GM19455 (cell line): ENCODE results near the gene THRAP3.
A peak's percentile ranks its signal among the peaks of the same experiment; 100 is the strongest.
"Not testable (repeated sequence)": the region's sequence is repeated elsewhere in the genome, so short reads cannot be mapped to it uniquely, and the experiment has no call there.

Experiments
- ATAC-seq: cut with Tn5 transposase; IDR thresholded peaks from one replicate; pipeline ENCODE4 v1.9.1; 2021; ENCODE audit not compliant: unreplicated experiment

The THRAP3 gene

GRCh38 chr1:36206323-36206858, 17.9 kb upstream of the THRAP3 start:
- no peak for ATAC-seq

DNA sequence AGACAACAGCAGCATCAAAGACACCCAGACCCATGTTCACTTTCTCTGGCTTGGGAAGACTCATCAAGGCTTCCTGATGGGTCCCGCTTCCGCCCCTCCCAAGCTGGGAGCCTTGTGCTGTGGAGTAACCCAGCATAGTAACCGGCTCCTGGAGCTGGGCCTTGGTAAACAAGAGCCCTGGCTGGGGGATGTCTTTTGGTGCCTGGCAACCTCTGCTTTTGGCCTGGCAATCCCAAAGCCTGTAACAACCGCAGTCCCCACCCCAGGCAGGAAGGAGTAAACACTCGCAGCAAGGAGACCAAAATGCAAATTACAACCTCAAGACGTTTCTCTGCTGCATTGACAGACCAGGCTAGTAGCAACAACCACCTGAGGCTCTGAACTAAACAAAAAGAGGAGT, 16.9 kb upstream of the THRAP3 start:
- no peak for ATAC-seq

DNA sequence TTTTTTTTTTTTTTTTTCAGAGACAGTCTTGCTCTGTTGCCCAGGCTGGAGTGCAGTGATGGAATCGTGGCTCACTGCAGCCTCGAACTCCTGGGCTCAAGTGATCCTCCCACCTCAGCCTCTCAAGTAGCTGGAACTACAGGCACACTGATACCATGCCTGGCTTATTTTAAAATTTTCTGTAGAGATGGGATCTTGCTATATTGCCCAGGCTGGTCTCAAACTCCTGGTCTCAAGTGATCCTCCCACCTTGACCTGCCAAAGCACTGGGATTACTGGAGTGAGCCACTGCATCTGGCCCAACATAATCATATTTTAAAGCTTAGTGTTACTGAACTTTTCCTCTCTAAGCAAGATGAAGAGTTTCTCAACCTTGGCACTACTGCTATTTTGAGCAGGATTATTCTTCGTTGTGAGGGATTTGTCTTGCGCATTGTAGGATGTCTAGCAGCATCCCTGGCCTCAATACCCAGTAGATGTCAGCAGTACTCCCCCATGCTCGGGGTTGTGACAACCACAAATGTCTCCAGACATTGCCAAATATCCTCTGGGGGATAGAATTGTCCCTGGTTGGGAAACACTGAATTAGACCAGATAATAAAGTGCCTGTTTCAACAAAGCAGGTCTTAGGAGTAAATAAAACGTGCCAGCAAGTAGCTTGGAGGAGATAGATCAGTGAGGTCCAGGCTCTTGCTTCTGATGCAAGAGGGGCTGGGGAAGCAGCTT, 15.1 kb upstream of the THRAP3 start:
- no peak for ATAC-seq

DNA sequence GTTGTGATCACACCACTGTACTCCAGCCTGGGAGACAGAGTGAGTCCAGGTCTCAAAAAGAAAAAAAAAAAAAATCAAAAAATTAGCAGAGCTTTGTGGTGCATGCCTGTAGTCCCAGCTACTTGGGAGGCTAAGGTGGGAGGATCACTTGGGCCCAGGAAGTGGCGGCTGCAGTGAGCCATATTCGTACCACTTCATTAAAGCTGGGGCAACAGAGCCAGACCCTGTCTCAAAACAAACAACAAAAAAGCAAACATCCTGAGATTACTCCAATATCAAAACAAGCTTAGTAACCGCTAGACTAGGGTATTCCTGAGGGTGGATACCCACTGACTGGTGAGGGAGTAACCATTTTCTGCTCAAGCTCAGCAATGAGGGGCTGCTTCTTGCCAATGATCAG, 12.9 kb upstream of the THRAP3 start:
- ATAC-seq = no peak

- ATAC-seq = no peak
These were observed 12.4 kb upstream of the THRAP3 start for GRCh38 chr1:36211841-36212240.

DNA sequence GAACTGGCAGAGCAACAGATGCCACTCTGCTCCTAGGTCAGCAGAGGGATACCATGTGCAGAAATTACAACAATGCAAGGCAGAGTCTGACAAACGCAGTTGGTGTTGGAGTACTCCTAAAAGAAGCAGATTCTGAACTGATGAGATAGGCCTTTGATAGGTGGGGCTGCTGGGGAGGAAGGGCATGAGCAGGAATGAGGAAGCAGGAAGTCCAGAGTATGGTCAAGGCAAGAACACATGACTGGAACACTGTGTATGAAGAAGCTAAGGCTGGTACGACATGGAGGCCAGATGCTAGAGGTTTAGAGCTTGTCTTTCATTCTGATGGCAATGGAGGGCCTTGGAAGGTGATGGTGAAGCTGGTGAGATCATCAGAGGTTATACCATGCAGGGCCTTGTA, 11.5 kb upstream of the THRAP3 start:
- no peak for ATAC-seq

DNA sequence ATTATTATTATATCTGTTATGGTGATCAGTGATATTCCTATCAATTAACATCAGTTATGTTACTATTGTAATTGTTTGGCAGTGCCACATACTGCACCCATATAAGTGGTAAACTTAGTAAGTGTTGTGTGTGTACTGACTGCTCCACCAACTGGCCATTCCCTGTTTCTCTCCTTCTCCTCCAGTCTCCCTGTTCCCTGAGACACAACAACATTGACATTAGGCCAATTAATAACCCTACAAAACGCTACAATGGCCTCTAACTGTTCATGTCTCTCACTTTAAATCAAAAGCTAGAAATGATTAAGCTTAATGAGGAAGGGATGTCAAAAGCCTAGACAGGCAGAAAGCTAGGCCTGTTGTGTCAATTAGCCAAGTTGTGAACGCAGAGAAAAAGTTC, 6.6 kb upstream of the THRAP3 start:
- no peak for ATAC-seq

- ATAC-seq = not testable (repeated sequence)
These were observed 2.3 kb upstream of the THRAP3 start for GRCh38 chr1:36221901-36222300.

GRCh38 chr1:36222481-36223380, 1.5 kb upstream of the THRAP3 start:
- no peak for ATAC-seq

- peak; percentile 25 for ATAC-seq
These were observed 755 bp upstream of the THRAP3 start for GRCh38 chr1:36223381-36223995.

- peak; percentile 57 for ATAC-seq
These were observed 467 bp downstream of the THRAP3 start for GRCh38 chr1:36224537-36225282.

GRCh38 chr1:36225283-36225899, 1.1 kb downstream of the THRAP3 start:
- ATAC-seq = no peak

DNA sequence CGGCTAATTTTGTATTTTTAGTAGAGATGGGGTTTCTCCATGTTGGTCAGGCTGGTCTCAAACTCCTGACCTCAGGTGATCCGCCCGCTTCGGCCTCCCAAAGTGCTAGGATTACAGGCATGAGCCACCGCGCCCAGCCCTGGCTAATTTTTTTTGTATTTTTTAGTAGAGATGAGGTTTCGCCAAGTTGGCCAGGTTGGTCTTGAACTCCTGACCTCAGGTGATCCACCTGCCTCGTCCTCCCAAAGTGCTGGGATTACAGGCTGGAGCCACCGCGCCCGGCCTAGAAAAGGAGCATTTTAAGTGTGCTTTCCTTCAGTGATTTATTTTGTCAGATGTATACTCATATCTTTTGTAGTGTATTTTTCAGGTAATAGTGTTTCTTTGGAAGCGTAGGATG, 6.0 kb downstream of the THRAP3 start:
- not testable (repeated sequence) for ATAC-seq

DNA sequence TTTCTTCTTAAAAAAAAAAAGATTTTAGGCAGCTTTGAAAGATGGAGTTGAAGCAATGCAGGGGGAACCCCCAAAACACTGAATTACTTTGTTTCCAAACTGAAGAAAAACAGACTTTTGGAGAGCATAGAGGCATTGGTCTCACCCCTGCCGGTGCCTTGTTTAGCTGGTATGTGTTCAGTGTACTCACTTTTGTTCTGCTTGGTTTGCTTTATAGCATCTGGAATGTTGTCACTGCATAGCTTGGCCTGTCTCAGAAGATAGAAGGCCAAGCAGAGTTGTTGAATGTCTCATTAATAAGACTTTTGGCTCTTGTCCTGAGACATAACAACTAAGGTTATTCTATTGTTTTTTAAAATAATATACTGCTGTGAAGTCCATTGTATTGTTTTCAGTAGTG, 6.9 kb downstream of the THRAP3 start:
- no peak for ATAC-seq

DNA sequence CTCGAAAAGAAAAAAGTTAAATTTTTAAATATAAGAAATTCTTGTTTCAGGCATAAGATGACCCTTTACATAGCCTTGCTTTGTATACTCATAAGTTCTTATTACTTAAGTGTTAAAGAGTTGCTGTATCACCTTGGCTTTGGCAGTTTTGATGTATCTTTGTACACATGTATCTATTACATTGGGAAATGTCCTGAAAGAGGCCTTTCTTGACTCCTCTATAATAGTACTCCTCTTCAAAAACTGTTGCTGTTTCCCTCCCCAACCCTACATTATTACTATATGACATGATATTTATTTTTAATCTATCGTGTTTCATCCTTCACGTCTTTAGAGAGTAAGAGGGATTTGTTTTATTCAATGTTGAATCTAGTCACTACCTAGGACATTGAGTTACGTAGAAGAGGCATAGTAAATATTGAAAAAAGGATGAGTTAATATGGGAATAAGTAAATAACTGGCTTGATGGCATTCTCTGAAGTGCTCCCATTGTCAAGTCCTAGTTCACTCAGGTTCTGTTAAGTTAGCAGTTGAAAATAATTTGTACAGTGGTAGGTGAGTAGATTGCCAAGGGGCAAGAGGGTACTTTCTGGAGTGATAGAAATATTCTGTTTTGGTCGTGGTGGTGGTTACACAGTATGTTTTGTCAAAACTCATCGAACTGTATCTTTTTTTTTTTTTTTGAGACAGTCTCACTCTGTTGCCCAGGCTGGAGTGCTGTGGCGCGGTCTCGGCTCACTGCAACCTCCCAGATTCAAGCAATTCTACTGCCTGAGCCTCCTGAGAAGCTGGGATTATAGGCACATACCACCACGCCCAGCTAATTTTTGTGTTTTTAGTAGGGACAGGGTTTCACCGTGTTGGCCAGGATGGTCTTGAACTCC, 8.2 kb downstream of the THRAP3 start:
- ATAC-seq = no peak

- ATAC-seq = no peak
These were observed 12.1 kb downstream of the THRAP3 start for GRCh38 chr1:36236302-36236701.

DNA sequence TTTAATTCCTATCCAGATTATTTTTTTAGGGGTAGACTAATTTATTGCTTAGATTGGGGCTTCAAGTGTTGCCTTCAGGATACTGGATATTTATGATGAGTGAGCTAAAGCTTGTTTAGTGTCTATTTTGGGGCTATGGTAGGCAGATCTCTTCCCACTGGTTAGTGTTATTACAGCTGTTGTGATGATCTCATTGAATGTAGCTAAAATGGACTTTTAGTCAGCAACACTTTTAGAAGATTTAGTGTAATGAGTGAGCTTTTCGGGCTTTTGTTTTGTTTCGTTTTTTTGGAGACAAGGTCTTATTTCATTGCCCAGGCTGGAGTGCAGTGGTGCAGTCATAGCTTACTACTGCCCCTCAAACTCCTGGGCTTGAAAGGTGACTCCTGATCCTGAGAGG, 14.2 kb downstream of the THRAP3 start:
- no peak for ATAC-seq

- ATAC-seq = no peak
These were observed 15.8 kb downstream of the THRAP3 start for GRCh38 chr1:36239941-36240637.

- ATAC-seq = no peak
These were observed 23.3 kb downstream of the THRAP3 start for GRCh38 chr1:36247538-36247937.
